K562 (cell line): ENCODE data around the gene COPE. TPM values are rescaled to one million over a fixed set of nuclear protein-coding genes. Genes with fewer than 3 reads are reported as not detected.

ENCODE experiments used
- CTBP1 ChIP-seq: fragments of 450-650 bp; IDR thresholded peaks from 2 replicates; pipeline ENCODE4 v1.6.1; 2016; ENCODE audit warnings: borderline replicate concordance
- DDX20 ChIP-seq: fragments of 450-650 bp; IDR thresholded peaks from 2 replicates; pipeline ENCODE4 v1.6.1; 2016; ENCODE audit warnings: missing genetic modification characterization, low read depth, mild to moderate bottlenecking, missing compliant biosample characterization, moderate library complexity
- NFIC ChIP-seq: fragments of 450-650 bp; IDR thresholded peaks from 2 replicates; pipeline ENCODE4 v1.6.1; 2017; ENCODE audit warnings: mild to moderate bottlenecking, inconsistent platforms
- PHB2 ChIP-seq: fragments of 450-650 bp; IDR thresholded peaks from 2 replicates; pipeline ENCODE4 v1.6.1; 2017; ENCODE audit warnings: low read depth
- RBM25 ChIP-seq: fragments of 200-400 bp; formaldehyde crosslinking; IDR thresholded peaks from 2 replicates; pipeline ENCODE4 v1.6.1; 2018; ENCODE audit warnings: low read length, low read depth, moderate library complexity; ENCODE audit not compliant: severe bottlenecking
- U2AF2 ChIP-seq: fragments of 200-400 bp; formaldehyde crosslinking; optimal IDR thresholded peaks from 2 replicates; pipeline ENCODE3; 2017; ENCODE audit warnings: low read depth, mild to moderate bottlenecking, low read length
- ZFP36 ChIP-seq: fragments of 150-350 bp; IDR thresholded peaks from 2 replicates; pipeline ENCODE4 v1.6.1; 2018; ENCODE audit warnings: low read length, low read depth; ENCODE audit not compliant: partially characterized antibody
- ZNF695 ChIP-seq: fragments of 450-650 bp; formaldehyde crosslinking; IDR thresholded peaks from 2 replicates; pipeline ENCODE4 v1.4.0; 2020; ENCODE audit warnings: mild to moderate bottlenecking, moderate library complexity
- ZNF707 ChIP-seq: fragments of 250-450 bp; sonication (Bioruptor Pico); conservative IDR thresholded peaks from 2 replicates; pipeline ENCODE4 v1.8.0; 2022; ENCODE audit warnings: inconsistent platforms, mild to moderate bottlenecking, moderate library complexity
- polyA plus RNA-seq, 8 experiments: library from polyadenylated mRNA; depleted of rRNA in 4 of 8; stranded (reverse) in 5 of 8; unstranded in 3 of 8; fragments of >200 nt; fragmentation: Nextera tagmentation in 2 of 8; fragmentation: Illumina TruSeq in 1 of 8; extraction: Ambion mirVana in 2 of 8; extraction: Trizol in 1 of 8; gene quantifications; 2 replicates each; pipeline versions ENCODE4 v1.2.1 to v1.2.3, GENCODE V29; 2011 to 2014; ENCODE audit warnings: inconsistent platforms in 1 of 8, missing spikeins in 1 of 8
- total RNA-seq, 7 experiments: library from RNA; depleted of rRNA in 6 of 7; stranded (reverse); fragments of >200 nt in 6 of 7; fragmentation: Illumina TruSeq in 2 of 7; extraction: Trizol in 2 of 7; gene quantifications; 2 replicates each; pipeline versions ENCODE4 v1.2.1 to v1.2.3, GENCODE V29; 2011 to 2021; ENCODE audit warnings: low replicate concordance in 1 of 7
- TF ChIP-seq, protein P1 (sequence below), 2 experiments: fragments of 450-650 bp in 1 of 2; sonication (generic) in 1 of 2; formaldehyde crosslinking in 1 of 2; IDR thresholded peaks; 2 replicates each; pipeline versions ENCODE4 v1.7.1 to v1.9.0; 2016 to 2022; ENCODE audit warnings: inconsistent platforms in 1 of 2, mild to moderate bottlenecking in 1 of 2, missing genetic modification reagents in 1 of 2
- TF ChIP-seq, protein P2 (sequence below): sonication (generic); formaldehyde crosslinking; IDR thresholded peaks from 2 replicates; pipeline ENCODE4 v1.8.1; 2023; ENCODE audit warnings: mild to moderate bottlenecking, missing genetic modification reagents
- TF ChIP-seq, protein P3 (sequence below): sonication (generic); formaldehyde crosslinking; IDR thresholded peaks from 2 replicates; pipeline ENCODE4 v1.8.0; 2022; ENCODE audit warnings: mild to moderate bottlenecking, low read depth, missing genetic modification reagents
- TF ChIP-seq, protein P4 (sequence below), 2 experiments: fragments of 450-650 bp; conservative IDR thresholded peaks; 2 replicates each; pipeline ENCODE4 v1.6.1; 2017; ENCODE audit warnings: mild to moderate bottlenecking in 2 of 2, moderate library complexity in 2 of 2

The COPE gene
- total and polyA plus RNA-seq, 9 of the 15 experiments (the other 6 are each of a cell fraction or from before 2014, with no cell fraction given) = 5.8 to 273 (median 147) TPM

DNA sequence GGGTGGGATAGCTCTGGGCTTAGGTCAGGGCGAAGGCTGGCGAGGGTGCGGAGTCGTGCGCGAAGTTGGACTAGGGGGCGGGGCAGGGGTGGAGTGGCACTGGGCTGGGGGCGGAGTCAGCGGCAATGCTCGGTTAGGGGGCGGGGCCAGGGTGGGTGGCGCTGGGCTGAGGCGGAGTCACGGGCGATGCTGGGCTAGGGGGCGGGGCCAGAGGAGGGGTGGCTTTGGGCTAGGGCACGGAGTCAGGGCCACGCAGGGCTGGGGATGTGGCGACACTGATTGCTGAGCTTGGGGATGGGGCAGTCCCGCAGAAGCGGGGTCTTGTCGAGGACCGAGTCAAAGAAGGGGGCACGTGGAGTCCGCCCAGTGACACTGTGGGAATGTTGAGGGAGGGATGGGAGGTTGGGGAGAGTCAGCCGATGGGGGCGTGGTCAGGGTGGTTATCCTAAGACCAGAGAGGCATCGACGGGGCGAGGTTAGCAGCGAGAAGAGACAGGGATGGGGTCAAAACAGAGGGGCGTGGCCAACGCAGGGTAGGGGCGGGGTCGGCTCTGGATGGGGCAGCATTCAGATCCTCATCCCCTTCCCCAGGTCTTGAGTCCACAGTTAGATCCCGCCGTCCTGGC is 13.1 kb upstream of the COPE start (continued):
- TF ChIP-seq, protein P1, sequence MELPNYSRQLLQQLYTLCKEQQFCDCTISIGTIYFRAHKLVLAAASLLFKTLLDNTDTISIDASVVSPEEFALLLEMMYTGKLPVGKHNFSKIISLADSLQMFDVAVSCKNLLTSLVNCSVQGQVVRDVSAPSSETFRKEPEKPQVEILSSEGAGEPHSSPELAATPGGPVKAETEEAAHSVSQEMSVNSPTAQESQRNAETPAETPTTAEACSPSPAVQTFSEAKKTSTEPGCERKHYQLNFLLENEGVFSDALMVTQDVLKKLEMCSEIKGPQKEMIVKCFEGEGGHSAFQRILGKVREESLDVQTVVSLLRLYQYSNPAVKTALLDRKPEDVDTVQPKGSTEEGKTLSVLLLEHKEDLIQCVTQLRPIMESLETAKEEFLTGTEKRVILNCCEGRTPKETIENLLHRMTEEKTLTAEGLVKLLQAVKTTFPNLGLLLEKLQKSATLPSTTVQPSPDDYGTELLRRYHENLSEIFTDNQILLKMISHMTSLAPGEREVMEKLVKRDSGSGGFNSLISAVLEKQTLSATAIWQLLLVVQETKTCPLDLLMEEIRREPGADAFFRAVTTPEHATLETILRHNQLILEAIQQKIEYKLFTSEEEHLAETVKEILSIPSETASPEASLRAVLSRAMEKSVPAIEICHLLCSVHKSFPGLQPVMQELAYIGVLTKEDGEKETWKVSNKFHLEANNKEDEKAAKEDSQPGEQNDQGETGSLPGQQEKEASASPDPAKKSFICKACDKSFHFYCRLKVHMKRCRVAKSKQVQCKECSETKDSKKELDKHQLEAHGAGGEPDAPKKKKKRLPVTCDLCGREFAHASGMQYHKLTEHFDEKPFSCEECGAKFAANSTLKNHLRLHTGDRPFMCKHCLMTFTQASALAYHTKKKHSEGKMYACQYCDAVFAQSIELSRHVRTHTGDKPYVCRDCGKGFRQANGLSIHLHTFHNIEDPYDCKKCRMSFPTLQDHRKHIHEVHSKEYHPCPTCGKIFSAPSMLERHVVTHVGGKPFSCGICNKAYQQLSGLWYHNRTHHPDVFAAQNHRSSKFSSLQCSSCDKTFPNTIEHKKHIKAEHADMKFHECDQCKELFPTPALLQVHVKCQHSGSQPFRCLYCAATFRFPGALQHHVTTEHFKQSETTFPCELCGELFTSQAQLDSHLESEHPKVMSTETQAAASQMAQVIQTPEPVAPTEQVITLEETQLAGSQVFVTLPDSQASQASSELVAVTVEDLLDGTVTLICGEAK (IDR thresholded peaks at IDR 0.05) = no peak
- TF ChIP-seq, protein P1 (CRISPR knock-in tag; IDR thresholded peaks at IDR 0.05) = no peak
- TF ChIP-seq NFIC (0 out of 2 replicates have a peak, but pooled peaks have one; percentile 20), ZFP36 (no peak), ZNF695 (CRISPR knock-in tag) (no peak), ZNF707 (CRISPR knock-in tag) (no peak), U2AF2 (no peak), CTBP1 (peak; percentile 79), RBM25 (no peak), PHB2 (no peak), DDX20 (tag) (no peak)
- TF ChIP-seq, protein P2, sequence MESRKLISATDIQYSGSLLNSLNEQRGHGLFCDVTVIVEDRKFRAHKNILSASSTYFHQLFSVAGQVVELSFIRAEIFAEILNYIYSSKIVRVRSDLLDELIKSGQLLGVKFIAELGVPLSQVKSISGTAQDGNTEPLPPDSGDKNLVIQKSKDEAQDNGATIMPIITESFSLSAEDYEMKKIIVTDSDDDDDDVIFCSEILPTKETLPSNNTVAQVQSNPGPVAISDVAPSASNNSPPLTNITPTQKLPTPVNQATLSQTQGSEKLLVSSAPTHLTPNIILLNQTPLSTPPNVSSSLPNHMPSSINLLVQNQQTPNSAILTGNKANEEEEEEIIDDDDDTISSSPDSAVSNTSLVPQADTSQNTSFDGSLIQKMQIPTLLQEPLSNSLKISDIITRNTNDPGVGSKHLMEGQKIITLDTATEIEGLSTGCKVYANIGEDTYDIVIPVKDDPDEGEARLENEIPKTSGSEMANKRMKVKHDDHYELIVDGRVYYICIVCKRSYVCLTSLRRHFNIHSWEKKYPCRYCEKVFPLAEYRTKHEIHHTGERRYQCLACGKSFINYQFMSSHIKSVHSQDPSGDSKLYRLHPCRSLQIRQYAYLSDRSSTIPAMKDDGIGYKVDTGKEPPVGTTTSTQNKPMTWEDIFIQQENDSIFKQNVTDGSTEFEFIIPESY (CRISPR knock-in tag) = no peak
- TF ChIP-seq, protein P3, sequence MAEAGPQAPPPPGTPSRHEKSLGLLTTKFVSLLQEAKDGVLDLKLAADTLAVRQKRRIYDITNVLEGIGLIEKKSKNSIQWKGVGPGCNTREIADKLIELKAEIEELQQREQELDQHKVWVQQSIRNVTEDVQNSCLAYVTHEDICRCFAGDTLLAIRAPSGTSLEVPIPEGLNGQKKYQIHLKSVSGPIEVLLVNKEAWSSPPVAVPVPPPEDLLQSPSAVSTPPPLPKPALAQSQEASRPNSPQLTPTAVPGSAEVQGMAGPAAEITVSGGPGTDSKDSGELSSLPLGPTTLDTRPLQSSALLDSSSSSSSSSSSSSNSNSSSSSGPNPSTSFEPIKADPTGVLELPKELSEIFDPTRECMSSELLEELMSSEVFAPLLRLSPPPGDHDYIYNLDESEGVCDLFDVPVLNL = no peak
- TF ChIP-seq, protein P4, sequence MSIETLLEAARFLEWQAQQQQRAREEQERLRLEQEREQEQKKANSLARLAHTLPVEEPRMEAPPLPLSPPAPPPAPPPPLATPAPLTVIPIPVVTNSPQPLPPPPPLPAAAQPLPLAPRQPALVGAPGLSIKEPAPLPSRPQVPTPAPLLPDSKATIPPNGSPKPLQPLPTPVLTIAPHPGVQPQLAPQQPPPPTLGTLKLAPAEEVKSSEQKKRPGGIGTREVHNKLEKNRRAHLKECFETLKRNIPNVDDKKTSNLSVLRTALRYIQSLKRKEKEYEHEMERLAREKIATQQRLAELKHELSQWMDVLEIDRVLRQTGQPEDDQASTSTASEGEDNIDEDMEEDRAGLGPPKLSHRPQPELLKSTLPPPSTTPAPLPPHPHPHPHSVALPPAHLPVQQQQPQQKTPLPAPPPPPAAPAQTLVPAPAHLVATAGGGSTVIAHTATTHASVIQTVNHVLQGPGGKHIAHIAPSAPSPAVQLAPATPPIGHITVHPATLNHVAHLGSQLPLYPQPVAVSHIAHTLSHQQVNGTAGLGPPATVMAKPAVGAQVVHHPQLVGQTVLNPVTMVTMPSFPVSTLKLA (conservative IDR thresholded peaks at IDR 0.05) = peak; percentile 77 to 90
